Peyer's patch (tissue), 4 donors: ENCODE data around the gene GPR62. TPM values are rescaled to one million over a fixed set of nuclear protein-coding genes. Genes with fewer than 3 reads are reported as not detected.
"Not testable (repeated sequence)": the region's sequence is repeated elsewhere in the genome, so short reads cannot be mapped to it uniquely, and the experiment has no call there.

Experiments used
- DNase-seq, 3 donors: peaks; one replicate each; pipeline ENCODE4 v3.0.0-alpha.2; 2017 to 2019
- H3K27ac ChIP-seq, 4 donors: fragments of 200-600 bp; sonication (generic); one replicate each; pipeline ENCODE4 v1.5.1; 2016 to 2019
- H3K27me3 ChIP-seq, 2 donors: fragments of 200-600 bp; sonication (generic); one replicate each; pipeline ENCODE4 v1.5.1; 2019
- H3K36me3 ChIP-seq, 3 donors: fragments of 200-600 bp; sonication (generic); one replicate each; pipeline ENCODE4 v1.5.1; 2016 to 2019
- H3K4me1 ChIP-seq, 4 donors: fragments of 200-600 bp; sonication (generic); one replicate each; pipeline ENCODE4 v1.5.1; 2016 to 2019
- H3K4me3 ChIP-seq, 4 donors: fragments of 200-600 bp; sonication (generic); 1 replicate in 3 of 4; 2 replicates in 1 of 4; pipeline ENCODE4 v1.5.1; 2016 to 2019; ENCODE audit warnings: mild to moderate bottlenecking in 1 of 4
- H3K9me3 ChIP-seq, 4 donors: fragments of 200-600 bp; sonication (generic); one replicate each; pipeline ENCODE4 v1.5.1; 2016 to 2019; ENCODE audit warnings: mild to moderate bottlenecking in 1 of 4
- CTCF ChIP-seq, 6 experiments: fragments of 450-650 bp in 4 of 6; fragments of 200-600 bp in 2 of 6; sonication (generic) in 1 of 6; IDR thresholded peaks; one replicate each; pipeline ENCODE4 v1.5.1; 2017 to 2019; ENCODE audit warnings: antibody characterized with exemption in 6 of 6, mild to moderate bottlenecking in 3 of 6, moderate library complexity in 1 of 6
- POLR2A ChIP-seq, 2 donors: fragments of 450-650 bp; IDR thresholded peaks; one replicate each; pipeline ENCODE4 v1.5.1; 2017; ENCODE audit warnings: antibody characterized with exemption in 2 of 2, mild to moderate bottlenecking in 2 of 2, moderate library complexity in 2 of 2
- total RNA-seq, 4 donors: library from RNA; depleted of rRNA; stranded (reverse); fragments of >200 nt; gene quantifications; one replicate each; pipeline ENCODE4 v1.1.0, GENCODE V29; 2016

GPR62 gene
- total RNA-seq, 4 donors from 2014 or later: not detected

GRCh38 chr3:51986010-51986947 is 31.1 kb downstream of the GPR62 start:
- Histone ChIP-seq H3K27me3 (no peaks in the 10 kb centered on the region), H3K9me3 (no peaks in the 10 kb centered on the region), H3K27ac (peak overlapping the region in 3 of 4 donors; percentile 88 to 98 (median 91)), H3K4me1 (peaks cover 0 to 33% (median 12%) of the 10 kb centered on the region in 4 donors), H3K4me3 (peak overlapping the region in 2 of 4 donors; percentile 32 to 45), H3K36me3 (peaks cover 0 to 18% (median 0%) of the 10 kb centered on the region in 3 donors)
- DNase-seq: peak in 2 of 3 donors; percentile 74 to 82
- TF ChIP-seq POLR2A (IDR thresholded peaks at IDR 0.05) (peak; percentile 29 to 77), CTCF (IDR thresholded peaks at IDR 0.05) (no peak)

- H3K36me3 ChIP-seq: peaks cover 0 to 22% (median 0%) of the 10 kb centered on the region in 3 donors
- no peaks in the 10 kb centered on the region for H3K9me3 ChIP-seq
- H3K27ac ChIP-seq: peak overlapping the region in 1 of 4 donors; percentile 88
- peaks cover 0 to 20% (median 3%) of the 10 kb centered on the region in 4 donors for H3K4me1 ChIP-seq
- peak overlapping the region in 2 of 4 donors; percentile 32 to 45 for H3K4me3 ChIP-seq
- DNase-seq: no peak
- no peak for TF ChIP-seq CTCF (IDR thresholded peaks at IDR 0.05)
- no peak for TF ChIP-seq POLR2A (IDR thresholded peaks at IDR 0.05)
- H3K27me3 ChIP-seq: no peaks in the 10 kb centered on the region
These were observed 32.4 kb downstream of the GPR62 start for GRCh38 chr3:51987568-51987967.

- Histone ChIP-seq H3K27ac (no peak overlapping the region), H3K9me3 (no peaks in the 10 kb centered on the region), H3K27me3 (no peaks in the 10 kb centered on the region), H3K4me1 (peaks cover 0 to 16% (median 2%) of the 10 kb centered on the region in 4 donors), H3K4me3 (no peak overlapping the region), H3K36me3 (peaks cover 0 to 31% (median 0%) of the 10 kb centered on the region in 3 donors)
- no peak for DNase-seq
- TF ChIP-seq CTCF (IDR thresholded peaks at IDR 0.05): no peak
- TF ChIP-seq POLR2A (IDR thresholded peaks at IDR 0.05): no peak
These were observed 33.3 kb downstream of the GPR62 start for GRCh38 chr3:51988286-51989146.

- not testable (repeated sequence) for H3K27ac ChIP-seq, DNase-seq
These were observed 35.4 kb downstream of the GPR62 start for GRCh38 chr3:51990501-51990971.

GRCh38 chr3:51992017-51992682 is 37.0 kb downstream of the GPR62 start:
- no peaks in the 10 kb centered on the region for H3K9me3 ChIP-seq
- H3K36me3 ChIP-seq: peaks cover 0 to 43% (median 0%) of the 10 kb centered on the region in 3 donors
- H3K27ac ChIP-seq: no peak overlapping the region
- no peak for DNase-seq
- H3K4me1 ChIP-seq: peaks cover 0 to 13% (median 3%) of the 10 kb centered on the region in 4 donors
- TF ChIP-seq POLR2A (IDR thresholded peaks at IDR 0.05) (no peak), CTCF (IDR thresholded peaks at IDR 0.05) (no peak)
- no peaks in the 10 kb centered on the region for H3K27me3 ChIP-seq
- H3K4me3 ChIP-seq: no peak overlapping the region

More at GRCh38 chr3:51990501-51990971, 35.4 kb downstream of the GPR62 start:
- peaks cover 0 to 19% (median 3%) of the 10 kb centered on the region in 4 donors for H3K4me1 ChIP-seq
- not testable (repeated sequence) for H3K4me3 ChIP-seq, H3K9me3 ChIP-seq, H3K27me3 ChIP-seq
- peaks cover 0 to 43% (median 0%) of the 10 kb centered on the region in 3 donors for H3K36me3 ChIP-seq

- not testable (repeated sequence) for DNase-seq, H3K4me3 ChIP-seq, H3K9me3 ChIP-seq, H3K27ac ChIP-seq, H3K27me3 ChIP-seq
- Histone ChIP-seq H3K36me3 (peaks cover 0 to 31% (median 0%) of the 10 kb centered on the region in 3 donors), H3K4me1 (peaks cover 0 to 13% (median 3%) of the 10 kb centered on the region in 4 donors)
These were observed 38.5 kb downstream of the GPR62 start for GRCh38 chr3:51993657-51994056.
